Vagina (tissue), 2 donors: ENCODE results near the gene CISTR.

Experiments
- POLR2A ChIP-seq, 2 donors: fragments of 450-650 bp; IDR thresholded peaks; one replicate each; pipeline ENCODE4 v1.6.1; 2017; ENCODE audit warnings: antibody characterized with exemption in 2 of 2, mild to moderate bottlenecking in 2 of 2, moderate library complexity in 2 of 2
- POLR2AphosphoS5 ChIP-seq, 2 donors: sonication (generic); formaldehyde crosslinking; IDR thresholded peaks; one replicate each; pipeline ENCODE4 v1.9.0; 2017; ENCODE audit warnings: antibody characterized with exemption in 2 of 2, mild to moderate bottlenecking in 2 of 2, low read depth in 1 of 2; ENCODE audit not compliant: insufficient read depth in 1 of 2
- TF ChIP-seq, protein P1 (sequence below), 3 experiments: fragments of 450-650 bp in 2 of 3; fragments of 200-600 bp in 1 of 3; sonication (generic) in 1 of 3; IDR thresholded peaks; one replicate each; pipeline ENCODE4 v1.5.1; 2017 to 2019; ENCODE audit warnings: antibody characterized with exemption in 3 of 3, mild to moderate bottlenecking in 2 of 3, moderate library complexity in 2 of 3

DNA sequence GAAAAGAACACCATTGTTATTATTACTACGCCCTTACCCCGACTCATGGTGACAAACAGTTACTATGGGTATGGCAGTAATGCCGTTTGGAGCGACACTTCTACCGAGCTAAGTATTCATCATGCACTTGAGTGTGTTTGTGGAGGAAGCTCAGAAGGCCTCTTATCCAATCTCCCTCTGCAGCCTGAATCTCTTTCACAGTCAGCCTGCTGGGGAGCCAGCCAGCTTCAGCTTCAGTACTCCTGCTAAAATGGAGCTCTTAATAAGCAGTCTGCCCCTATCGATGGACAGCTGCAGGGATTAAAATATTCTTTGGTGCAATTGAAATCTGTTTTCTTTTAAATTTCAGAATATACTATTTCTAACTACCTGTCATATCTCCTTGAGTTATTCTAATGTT is 51.2 kb downstream of the CISTR start:
- TF ChIP-seq, protein P1, sequence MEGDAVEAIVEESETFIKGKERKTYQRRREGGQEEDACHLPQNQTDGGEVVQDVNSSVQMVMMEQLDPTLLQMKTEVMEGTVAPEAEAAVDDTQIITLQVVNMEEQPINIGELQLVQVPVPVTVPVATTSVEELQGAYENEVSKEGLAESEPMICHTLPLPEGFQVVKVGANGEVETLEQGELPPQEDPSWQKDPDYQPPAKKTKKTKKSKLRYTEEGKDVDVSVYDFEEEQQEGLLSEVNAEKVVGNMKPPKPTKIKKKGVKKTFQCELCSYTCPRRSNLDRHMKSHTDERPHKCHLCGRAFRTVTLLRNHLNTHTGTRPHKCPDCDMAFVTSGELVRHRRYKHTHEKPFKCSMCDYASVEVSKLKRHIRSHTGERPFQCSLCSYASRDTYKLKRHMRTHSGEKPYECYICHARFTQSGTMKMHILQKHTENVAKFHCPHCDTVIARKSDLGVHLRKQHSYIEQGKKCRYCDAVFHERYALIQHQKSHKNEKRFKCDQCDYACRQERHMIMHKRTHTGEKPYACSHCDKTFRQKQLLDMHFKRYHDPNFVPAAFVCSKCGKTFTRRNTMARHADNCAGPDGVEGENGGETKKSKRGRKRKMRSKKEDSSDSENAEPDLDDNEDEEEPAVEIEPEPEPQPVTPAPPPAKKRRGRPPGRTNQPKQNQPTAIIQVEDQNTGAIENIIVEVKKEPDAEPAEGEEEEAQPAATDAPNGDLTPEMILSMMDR (IDR thresholded peaks at IDR 0.05), result no peak
- TF ChIP-seq POLR2A (IDR thresholded peaks at IDR 0.05), result no peak
- no peak for TF ChIP-seq POLR2AphosphoS5 (IDR thresholded peaks at IDR 0.05; ENCODE audit: insufficient read depth in 1 of 2, low read depth in 1 of 2)
